Right atrium auricular region (tissue), 2 donors: ENCODE measurements around the gene LRSAM1. TPM values are rescaled to one million over a fixed set of nuclear protein-coding genes. Genes with fewer than 3 reads are reported as not detected.

Source experiments
- DNase-seq: peaks from one replicate; pipeline ENCODE4 v3.0.0-alpha.2; 2019; ENCODE audit warnings: low spot score
- H3K27ac ChIP-seq, 2 donors: fragments of 200-600 bp; sonication (generic); 1 replicate in 1 of 2; 2 replicates in 1 of 2; pipeline ENCODE4 v1.5.1; 2016 to 2019
- H3K27me3 ChIP-seq, 2 donors: fragments of 200-600 bp; sonication (generic); one replicate each; pipeline versions ENCODE4 v1.5.1 to v1.6.0; 2017 to 2019
- H3K36me3 ChIP-seq: fragments of 200-600 bp; sonication (generic); one replicate; pipeline ENCODE4 v1.5.1; 2016
- H3K4me1 ChIP-seq, 2 donors: fragments of 200-600 bp; sonication (generic); one replicate each; pipeline versions ENCODE4 v1.5.1 to v1.6.0; 2017 to 2019
- H3K4me3 ChIP-seq, 2 donors: fragments of 200-600 bp; sonication (generic); 1 replicate in 1 of 2; 2 replicates in 1 of 2; pipeline ENCODE4 v1.5.1; 2017 to 2019; ENCODE audit warnings: mild to moderate bottlenecking in 1 of 2, moderate library complexity in 1 of 2
- H3K9me3 ChIP-seq, 2 donors: fragments of 200-600 bp; sonication (generic); one replicate each; pipeline ENCODE4 v1.5.1; 2019
- total RNA-seq, 2 donors: library from RNA; depleted of rRNA; stranded (reverse); fragments of >200 nt; gene quantifications; one replicate each; pipeline ENCODE4 v1.1.0, GENCODE V29; 2016
- TF ChIP-seq, protein P1 (sequence below), 2 donors: fragments of 200-600 bp; sonication (generic); IDR thresholded peaks; one replicate each; pipeline ENCODE4 v1.5.1; 2019; ENCODE audit warnings: antibody characterized with exemption in 2 of 2

Gene LRSAM1
- total RNA-seq, 2 donors from 2014 or later, result 12.0 to 23.1 TPM

DNA sequence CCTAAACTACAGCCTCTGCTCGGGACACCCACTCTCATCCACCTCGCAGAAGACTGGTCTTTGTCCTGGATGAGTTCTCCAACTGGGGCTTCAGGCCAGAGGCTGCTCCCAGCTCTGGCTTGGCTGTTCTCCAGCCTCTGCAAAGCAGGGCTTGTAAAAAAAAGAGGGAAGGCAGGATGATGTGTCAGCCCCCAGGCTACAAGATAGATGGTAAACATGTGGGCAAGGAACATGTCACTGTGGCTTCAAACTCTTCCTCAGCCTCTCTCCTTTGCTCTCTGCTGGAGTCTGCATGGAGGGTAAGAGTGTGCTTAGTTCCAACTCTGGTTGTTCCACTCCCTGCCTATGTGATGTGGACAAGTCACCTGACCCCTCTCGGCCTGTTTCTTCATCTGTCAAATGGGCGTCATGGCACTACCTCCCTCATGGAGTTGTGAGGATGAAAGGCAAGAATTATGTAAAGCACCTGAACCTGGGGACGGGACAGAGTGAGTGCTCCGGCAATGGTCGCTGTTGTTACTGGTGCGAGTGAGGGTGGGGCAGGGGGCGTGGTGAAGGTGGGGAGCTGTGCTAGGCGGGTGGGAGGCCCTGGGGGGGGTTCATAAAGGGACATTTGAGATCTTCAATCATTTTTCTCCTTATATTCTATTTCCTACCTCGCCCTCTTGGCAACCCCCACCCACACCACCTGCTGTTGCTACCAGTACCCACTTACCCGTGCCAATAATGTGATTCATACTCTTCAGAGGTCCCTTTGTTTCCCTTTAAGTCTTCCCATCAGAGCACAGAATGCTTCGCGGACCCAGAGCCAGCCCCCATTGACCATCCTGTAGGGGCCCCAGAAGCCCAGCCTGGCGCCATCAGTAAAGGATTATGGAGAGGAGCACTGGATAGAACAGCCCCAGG, 33.9 kb upstream of the LRSAM1 start:
- TF ChIP-seq, protein P1, sequence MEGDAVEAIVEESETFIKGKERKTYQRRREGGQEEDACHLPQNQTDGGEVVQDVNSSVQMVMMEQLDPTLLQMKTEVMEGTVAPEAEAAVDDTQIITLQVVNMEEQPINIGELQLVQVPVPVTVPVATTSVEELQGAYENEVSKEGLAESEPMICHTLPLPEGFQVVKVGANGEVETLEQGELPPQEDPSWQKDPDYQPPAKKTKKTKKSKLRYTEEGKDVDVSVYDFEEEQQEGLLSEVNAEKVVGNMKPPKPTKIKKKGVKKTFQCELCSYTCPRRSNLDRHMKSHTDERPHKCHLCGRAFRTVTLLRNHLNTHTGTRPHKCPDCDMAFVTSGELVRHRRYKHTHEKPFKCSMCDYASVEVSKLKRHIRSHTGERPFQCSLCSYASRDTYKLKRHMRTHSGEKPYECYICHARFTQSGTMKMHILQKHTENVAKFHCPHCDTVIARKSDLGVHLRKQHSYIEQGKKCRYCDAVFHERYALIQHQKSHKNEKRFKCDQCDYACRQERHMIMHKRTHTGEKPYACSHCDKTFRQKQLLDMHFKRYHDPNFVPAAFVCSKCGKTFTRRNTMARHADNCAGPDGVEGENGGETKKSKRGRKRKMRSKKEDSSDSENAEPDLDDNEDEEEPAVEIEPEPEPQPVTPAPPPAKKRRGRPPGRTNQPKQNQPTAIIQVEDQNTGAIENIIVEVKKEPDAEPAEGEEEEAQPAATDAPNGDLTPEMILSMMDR (IDR thresholded peaks at IDR 0.05), result no peak
- no peak for DNase-seq
- no peak overlapping the region for H3K4me3 ChIP-seq
- no peaks in the 10 kb centered on the region for H3K9me3 ChIP-seq
- H3K27ac ChIP-seq, result no peak overlapping the region
- H3K36me3 ChIP-seq, result no peaks in the 10 kb centered on the region
- H3K27me3 ChIP-seq, result no peaks in the 10 kb centered on the region
- peaks cover 0 to 5% of the 10 kb centered on the region in 2 donors for H3K4me1 ChIP-seq

DNA sequence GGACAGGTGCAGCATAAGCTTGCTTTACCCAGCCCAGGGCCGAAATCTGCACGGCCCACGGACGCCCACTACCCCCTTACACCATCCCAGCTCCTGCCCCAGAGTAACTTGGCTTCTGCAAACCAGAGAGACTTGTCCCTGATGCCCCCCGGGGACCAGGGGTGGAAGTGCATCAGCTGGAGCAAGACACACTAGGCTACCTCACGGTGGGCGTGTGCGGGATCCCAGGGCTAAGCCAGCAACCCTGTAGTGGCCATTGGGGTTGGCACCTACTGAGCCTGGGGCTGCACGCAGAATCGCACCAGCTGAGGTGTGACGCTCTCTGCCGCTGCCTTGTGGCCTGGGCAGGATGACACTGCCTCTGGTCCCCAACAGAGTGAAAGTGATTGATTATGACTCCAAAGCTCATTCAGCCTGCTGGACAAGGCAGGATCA, 33.3 kb upstream of the LRSAM1 start:
- Histone ChIP-seq H3K27ac (no peak overlapping the region), H3K36me3 (no peaks in the 10 kb centered on the region), H3K4me1 (peaks cover 0 to 11% of the 10 kb centered on the region in 2 donors), H3K4me3 (no peak overlapping the region), H3K27me3 (no peaks in the 10 kb centered on the region), H3K9me3 (no peaks in the 10 kb centered on the region)
- DNase-seq, result no peak
- TF ChIP-seq, protein P1 (IDR thresholded peaks at IDR 0.05), result peak in 1 of 2 donors; percentile 32

DNA sequence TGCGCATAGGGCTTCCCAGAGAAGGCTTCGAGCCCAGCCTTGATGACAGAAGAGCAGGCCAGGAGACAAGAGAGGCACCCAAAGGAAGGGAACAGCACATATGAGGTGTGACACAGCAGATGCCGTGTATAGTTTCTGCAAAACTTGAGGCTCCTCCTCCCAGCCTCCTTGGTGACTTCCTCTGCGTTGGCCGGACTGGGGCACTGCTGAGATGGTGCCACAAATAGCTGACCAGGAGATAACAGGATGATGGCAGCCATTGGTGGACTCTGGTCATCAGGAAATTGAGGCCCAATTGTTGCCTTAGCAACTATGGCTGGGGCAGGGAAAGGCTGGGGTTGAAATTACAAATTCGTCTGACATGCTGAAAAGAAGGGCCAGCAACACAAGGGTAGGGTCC, 32.0 kb upstream of the LRSAM1 start:
- DNase-seq, result no peak
- TF ChIP-seq, protein P1 (IDR thresholded peaks at IDR 0.05), result no peak
- no peak overlapping the region for H3K4me3 ChIP-seq
- H3K27me3 ChIP-seq, result no peaks in the 10 kb centered on the region
- no peak overlapping the region for H3K27ac ChIP-seq
- H3K9me3 ChIP-seq, result no peaks in the 10 kb centered on the region
- peaks cover 0 to 17% of the 10 kb centered on the region in 2 donors for H3K4me1 ChIP-seq
- no peaks in the 10 kb centered on the region for H3K36me3 ChIP-seq

DNA sequence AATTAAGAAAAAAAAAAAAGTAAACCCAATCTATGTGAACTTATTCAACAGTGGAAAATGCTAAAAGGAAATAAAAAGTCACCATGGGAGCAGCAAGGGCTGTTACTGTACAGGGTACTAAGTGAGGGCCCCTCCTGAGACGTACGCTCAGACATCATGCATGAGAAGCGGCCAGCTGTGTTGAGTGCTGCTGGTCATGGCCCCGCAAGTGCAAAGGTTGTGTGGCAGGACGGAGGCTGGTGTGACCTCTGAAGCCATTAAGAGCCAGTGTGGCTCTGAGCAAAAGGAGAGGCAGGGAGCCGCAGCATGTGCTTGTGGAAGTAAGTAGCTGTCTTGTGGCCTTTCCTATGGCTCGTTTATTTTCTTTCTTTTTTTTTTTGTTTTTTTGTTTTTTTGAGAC, 30.3 kb upstream of the LRSAM1 start:
- no peaks in the 10 kb centered on the region for H3K36me3 ChIP-seq
- DNase-seq, result no peak
- H3K4me3 ChIP-seq, result no peak overlapping the region
- H3K27ac ChIP-seq, result no peak overlapping the region
- peaks cover 0 to 31% of the 10 kb centered on the region in 2 donors for H3K4me1 ChIP-seq
- no peaks in the 10 kb centered on the region for H3K27me3 ChIP-seq
- TF ChIP-seq, protein P1 (IDR thresholded peaks at IDR 0.05), result no peak
- no peaks in the 10 kb centered on the region for H3K9me3 ChIP-seq

DNA sequence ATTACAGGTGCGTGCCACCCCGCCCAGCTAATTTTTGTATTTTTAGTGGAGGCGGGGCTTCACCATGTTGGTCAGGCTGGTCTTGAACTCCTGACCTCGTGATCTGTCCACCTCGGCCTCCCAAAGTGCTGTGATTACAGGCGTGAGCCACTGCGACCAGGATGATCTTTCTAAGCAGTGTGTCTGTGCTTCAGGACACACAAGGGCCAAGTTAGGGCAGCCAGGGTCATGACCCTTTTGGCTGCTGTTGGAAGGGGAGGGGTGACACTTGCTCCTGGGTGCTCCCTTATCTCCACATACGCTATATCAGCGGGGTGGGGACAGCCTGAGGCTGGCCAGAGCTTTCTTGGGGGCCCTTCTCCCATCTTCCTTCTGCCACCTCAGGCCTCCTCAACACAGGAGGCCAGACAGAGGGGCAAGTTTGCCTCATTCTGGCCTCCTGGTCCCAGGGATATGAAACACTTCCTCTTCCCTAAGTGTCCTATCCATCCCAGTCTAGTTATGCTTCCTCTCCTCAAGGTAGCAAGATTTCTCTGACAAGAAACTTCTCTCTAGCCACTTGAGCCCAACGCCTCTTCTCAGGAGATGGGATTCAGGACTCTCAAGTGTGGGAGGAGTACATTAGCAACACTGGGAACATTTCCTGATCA, 29.1 kb upstream of the LRSAM1 start:
- DNase-seq, result no peak
- Histone ChIP-seq H3K36me3 (no peaks in the 10 kb centered on the region), H3K27ac (no peak overlapping the region), H3K4me1 (peaks cover 0 to 32% of the 10 kb centered on the region in 2 donors), H3K9me3 (no peaks in the 10 kb centered on the region), H3K4me3 (no peak overlapping the region), H3K27me3 (no peaks in the 10 kb centered on the region)
- TF ChIP-seq, protein P1 (IDR thresholded peaks at IDR 0.05), result no peak
